Frontal cortex (tissue), 1 donor: Measurements from ENCODE around the gene SLC35F5. TPM values are rescaled to one million over a fixed set of nuclear protein-coding genes. Genes with fewer than 3 reads are reported as not detected.

ENCODE experiments used
- small RNA-seq: library from RNA; depleted of rRNA; stranded (forward); fragments of <200 nt; gene quantifications from one replicate; pipeline ENCODE3, GENCODE V24; 2014
- total RNA-seq: library from RNA; depleted of rRNA; stranded (reverse); fragments of >200 nt; gene quantifications from one replicate; pipeline ENCODE4 v1.2.3, GENCODE V29; 2014

Gene SLC35F5
- total RNA-seq, 1 donor from 2014 or later: 132 TPM

Small RNA genes within 50 kb of the gene (small RNA-seq; reads per million reads assigned to genes)
- not detected for gene MIR4782
- not detected for gene RNU6-744P

Other genes starting within 250 kb of the SLC35F5 start
- 10.6 TPM for gene RABL2A, start 129.4 kb downstream of the SLC35F5 start, total RNA-seq
- gene ACTR3, start 133.4 kb upstream of the SLC35F5 start, total RNA-seq: 99.9 TPM